PFSK-1 (cell line): ENCODE measurements around the gene GDAP1L1.

ENCODE experiments used
- FOXP2 ChIP-seq: optimal IDR thresholded peaks from 2 replicates; pipeline ENCODE3; 2011; ENCODE audit warnings: borderline replicate concordance, control low read depth, inconsistent platforms; ENCODE audit not compliant: insufficient read depth; ENCODE audit errors: extremely low read length, extremely low read depth
- POLR2AphosphoS5 ChIP-seq: IDR thresholded peaks from 2 replicates; pipeline ENCODE4 v1.6.1; 2012; ENCODE audit warnings: low read depth, mild to moderate bottlenecking, control low read depth, low read length, moderate library complexity
- SIN3A ChIP-seq: IDR thresholded peaks from 2 replicates; pipeline ENCODE4 v1.6.1; 2012; ENCODE audit warnings: mild to moderate bottlenecking, low read length, moderate library complexity, borderline replicate concordance; ENCODE audit not compliant: insufficient read depth
- TAF1 ChIP-seq: IDR thresholded peaks from 2 replicates; pipeline ENCODE4 v1.6.1; 2012; ENCODE audit warnings: low read length, control low read depth, borderline replicate concordance; ENCODE audit not compliant: insufficient read depth
- TF ChIP-seq, protein P1 (sequence below), 2 experiments: IDR thresholded peaks; 2 replicates each; pipeline versions ENCODE4 v1.6.1 to v1.8.0; 2011 to 2012; ENCODE audit warnings: low read depth in 2 of 2, low read length in 2 of 2, control low read depth in 1 of 2, inconsistent platforms in 1 of 2, mild to moderate bottlenecking in 1 of 2, moderate library complexity in 1 of 2; ENCODE audit not compliant: insufficient read depth in 1 of 2

DNA sequence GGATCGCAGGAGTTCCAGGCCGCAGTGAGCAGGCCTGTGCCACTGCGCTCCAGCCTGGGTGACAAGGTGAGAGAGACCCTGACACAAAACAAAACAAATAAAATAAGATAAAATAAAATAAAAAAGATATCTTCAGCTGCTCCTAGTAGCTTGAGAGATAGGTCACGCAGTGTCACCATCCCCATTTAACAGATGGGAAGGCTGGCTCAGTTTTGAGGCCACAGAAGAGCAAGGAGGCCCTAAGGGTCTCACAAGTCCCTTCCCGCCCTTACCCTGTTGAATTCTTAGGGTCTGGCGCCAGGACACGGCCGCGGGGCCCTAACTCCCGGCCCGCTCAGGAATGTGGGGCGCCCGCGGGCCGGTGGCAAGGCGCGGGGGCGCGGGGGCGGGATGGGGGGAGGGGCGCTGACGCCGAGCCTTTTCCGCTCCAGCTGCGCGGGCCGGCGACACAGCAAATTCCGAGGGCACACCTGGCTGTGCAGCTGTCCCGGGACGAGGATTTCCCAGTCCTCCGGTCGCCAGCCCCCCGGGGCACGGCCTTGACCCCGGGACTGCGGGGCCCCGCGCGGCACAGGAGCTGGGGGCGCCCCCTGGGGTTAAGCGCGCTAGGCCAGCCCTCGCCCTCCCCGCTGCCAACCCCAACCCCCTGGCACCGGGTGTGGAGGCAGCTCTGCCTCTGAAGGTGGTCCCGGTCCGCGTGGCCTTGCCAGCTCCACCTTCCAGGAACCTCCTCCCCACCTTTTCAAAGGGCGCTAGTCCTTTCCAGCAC, 79.5 kb downstream of the GDAP1L1 start:
- TF ChIP-seq POLR2AphosphoS5, result no peak
- TF ChIP-seq, protein P1, sequence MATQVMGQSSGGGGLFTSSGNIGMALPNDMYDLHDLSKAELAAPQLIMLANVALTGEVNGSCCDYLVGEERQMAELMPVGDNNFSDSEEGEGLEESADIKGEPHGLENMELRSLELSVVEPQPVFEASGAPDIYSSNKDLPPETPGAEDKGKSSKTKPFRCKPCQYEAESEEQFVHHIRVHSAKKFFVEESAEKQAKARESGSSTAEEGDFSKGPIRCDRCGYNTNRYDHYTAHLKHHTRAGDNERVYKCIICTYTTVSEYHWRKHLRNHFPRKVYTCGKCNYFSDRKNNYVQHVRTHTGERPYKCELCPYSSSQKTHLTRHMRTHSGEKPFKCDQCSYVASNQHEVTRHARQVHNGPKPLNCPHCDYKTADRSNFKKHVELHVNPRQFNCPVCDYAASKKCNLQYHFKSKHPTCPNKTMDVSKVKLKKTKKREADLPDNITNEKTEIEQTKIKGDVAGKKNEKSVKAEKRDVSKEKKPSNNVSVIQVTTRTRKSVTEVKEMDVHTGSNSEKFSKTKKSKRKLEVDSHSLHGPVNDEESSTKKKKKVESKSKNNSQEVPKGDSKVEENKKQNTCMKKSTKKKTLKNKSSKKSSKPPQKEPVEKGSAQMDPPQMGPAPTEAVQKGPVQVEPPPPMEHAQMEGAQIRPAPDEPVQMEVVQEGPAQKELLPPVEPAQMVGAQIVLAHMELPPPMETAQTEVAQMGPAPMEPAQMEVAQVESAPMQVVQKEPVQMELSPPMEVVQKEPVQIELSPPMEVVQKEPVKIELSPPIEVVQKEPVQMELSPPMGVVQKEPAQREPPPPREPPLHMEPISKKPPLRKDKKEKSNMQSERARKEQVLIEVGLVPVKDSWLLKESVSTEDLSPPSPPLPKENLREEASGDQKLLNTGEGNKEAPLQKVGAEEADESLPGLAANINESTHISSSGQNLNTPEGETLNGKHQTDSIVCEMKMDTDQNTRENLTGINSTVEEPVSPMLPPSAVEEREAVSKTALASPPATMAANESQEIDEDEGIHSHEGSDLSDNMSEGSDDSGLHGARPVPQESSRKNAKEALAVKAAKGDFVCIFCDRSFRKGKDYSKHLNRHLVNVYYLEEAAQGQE (IDR thresholded peaks at IDR 0.05; ENCODE audit: insufficient read depth in 1 of 2, low read depth in 2 of 2, low read length in 2 of 2), result no peak
- no peak for TF ChIP-seq SIN3A
- no peak for TF ChIP-seq FOXP2
- no peak for TF ChIP-seq TAF1
